ENCODE results near the gene TAF5L. TPM values are rescaled to one million over a fixed set of nuclear protein-coding genes. Genes with fewer than 3 reads are reported as not detected.

The TAF5L gene
- total RNA-seq, 1 donor from 2014 or later = 21.7 TPM

GRCh38 chr1:229631148-229631547 lies 5.2 kb upstream of the TAF5L start:
- Histone ChIP-seq H3K4me1 (peaks cover 0 to 6% of the 10 kb centered on the region in 2 donors), H3K4me3 (no peak overlapping the region), H3K36me3 (peaks cover 17 to 22% of the 10 kb centered on the region in 2 donors), H3K9me3 (no peaks in the 10 kb centered on the region), H3K27ac (no peak overlapping the region), H3K27me3 (no peaks in the 10 kb centered on the region)
- intact Hi-C loops (cut with DNase I) = no loop called here
- no peak for DNase-seq (ENCODE audit: low spot score in 2 of 2)
- TF ChIP-seq CTCF (IDR thresholded peaks at IDR 0.05) = no peak

GRCh38 chr1:229629261-229629660 lies 3.3 kb upstream of the TAF5L start:
- Histone ChIP-seq H3K4me3 (no peak overlapping the region), H3K9me3 (no peaks in the 10 kb centered on the region), H3K27me3 (no peaks in the 10 kb centered on the region), H3K36me3 (peaks cover 2 to 3% of the 10 kb centered on the region in 2 donors), H3K4me1 (peaks cover 1 to 11% of the 10 kb centered on the region in 2 donors), H3K27ac (no peak overlapping the region)
- intact Hi-C loops (cut with DNase I) = loop anchor here (10.0 kb wide), 1 partner anchor 284 kb away; the partner anchor contains the start of gene CCSAP
- no peak for TF ChIP-seq CTCF (IDR thresholded peaks at IDR 0.05)
- DNase-seq (ENCODE audit: low spot score in 2 of 2) = no peak

- intact Hi-C loops (cut with DNase I) = loop anchor here (10.0 kb wide), 1 partner anchor 282 kb away; the partner anchor contains the start of gene CCSAP
- Histone ChIP-seq H3K36me3 (no peaks in the 10 kb centered on the region), H3K27ac (peak overlapping the region; percentile 69 to 96), H3K4me1 (peaks cover 8 to 28% of the 10 kb centered on the region in 2 donors), H3K4me3 (peak overlapping the region; percentile 66 to 92), H3K27me3 (no peaks in the 10 kb centered on the region), H3K9me3 (no peaks in the 10 kb centered on the region)
- DNase-seq (ENCODE audit: low spot score in 2 of 2) = no peak
- TF ChIP-seq CTCF (IDR thresholded peaks at IDR 0.05) = no peak
These were observed 1.1 kb upstream of the TAF5L start for GRCh38 chr1:229627003-229627402.

GRCh38 chr1:229625071-229625914 lies 629 bp downstream of the TAF5L start:
- no peaks in the 10 kb centered on the region for H3K36me3 ChIP-seq
- intact Hi-C loops (cut with DNase I) = loop anchor here (2.0 to 10.0 kb wide), 2 partner anchors 28 to 280 kb away; partner anchors contain the start of gene CCSAP
- no peak for TF ChIP-seq CTCF (IDR thresholded peaks at IDR 0.05)
- peak in 1 of 2 donors; percentile 73 for DNase-seq (ENCODE audit: low spot score in 2 of 2)
- H3K4me1 ChIP-seq = peaks cover 8 to 36% of the 10 kb centered on the region in 2 donors
- H3K9me3 ChIP-seq = no peaks in the 10 kb centered on the region
- H3K4me3 ChIP-seq = peak overlapping the region; percentile 66 to 92
- peak overlapping the region; percentile 73 to 96 for H3K27ac ChIP-seq
- no peaks in the 10 kb centered on the region for H3K27me3 ChIP-seq

GRCh38 chr1:229624521-229625070 lies 1.3 kb downstream of the TAF5L start:
- no peak for DNase-seq (ENCODE audit: low spot score in 2 of 2)
- Histone ChIP-seq H3K4me1 (peaks cover 8 to 39% of the 10 kb centered on the region in 2 donors), H3K27me3 (no peaks in the 10 kb centered on the region), H3K27ac (peak overlapping the region; percentile 73 to 96), H3K36me3 (no peaks in the 10 kb centered on the region), H3K4me3 (peak overlapping the region; percentile 66 to 92), H3K9me3 (no peaks in the 10 kb centered on the region)
- intact Hi-C loops (cut with DNase I) = loop anchor here (2.0 to 10.0 kb wide), 2 partner anchors 28 to 280 kb away; partner anchors contain the start of gene CCSAP
- TF ChIP-seq CTCF (IDR thresholded peaks at IDR 0.05) = no peak
